ENCODE data around the gene RAE1.

RAE1 gene

DNA sequence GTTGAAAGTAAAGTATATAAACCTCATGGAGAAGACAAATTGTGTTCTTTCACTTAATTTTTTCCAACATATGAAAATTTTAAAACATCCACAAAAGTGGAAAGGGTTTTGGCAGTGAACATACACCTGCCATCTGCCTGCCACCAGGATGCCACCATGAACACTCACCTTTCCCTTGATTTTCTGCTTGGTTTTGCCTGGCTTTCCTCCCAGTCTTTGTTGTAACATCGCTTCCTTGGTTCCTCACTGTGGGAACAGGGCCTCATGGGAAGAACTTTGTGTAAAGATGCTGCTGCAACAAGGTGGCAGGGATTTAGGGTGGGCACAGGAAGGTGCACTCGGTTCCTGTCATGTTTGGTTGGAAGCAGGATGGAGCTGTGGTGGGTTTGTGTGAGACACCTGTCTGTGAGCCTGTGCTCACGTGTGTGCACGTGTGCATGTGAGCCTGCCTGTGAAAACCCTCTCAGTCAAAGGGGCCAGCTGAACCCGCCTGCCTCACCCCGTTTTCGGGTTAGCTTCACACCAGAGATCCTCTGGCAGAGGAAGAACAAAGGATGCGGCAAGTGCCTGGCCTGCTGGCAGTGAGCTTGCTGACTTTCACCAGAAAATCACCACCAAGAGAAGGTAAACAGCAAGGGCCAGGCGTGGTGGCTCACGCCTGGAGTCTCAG, 29.2 kb downstream of the RAE1 start:
- WGBS, 2 experiments: 93% methylated on average over 10 of the region's 10 CpGs
- no peaks in the 10 kb centered on the region for H3K9me3 ChIP-seq (ENCODE audit: control insufficient read depth, low read length)
- H3K27me3 ChIP-seq (ENCODE audit: control insufficient read depth, insufficient read depth, low read length, poor library complexity, severe bottlenecking): no peaks in the 10 kb centered on the region
- no peak overlapping the region for H3K27ac ChIP-seq (ENCODE audit: insufficient read depth, low read depth, low read length, poor library complexity, severe bottlenecking)
- no peak overlapping the region for H3K4me3 ChIP-seq (ENCODE audit: insufficient read depth, low read depth, low read length)
- peaks cover 25% of the 10 kb centered on the region for H3K36me3 ChIP-seq (ENCODE audit: control insufficient read depth, insufficient read depth, low read length)
- H3K4me1 ChIP-seq (ENCODE audit: control insufficient read depth, insufficient read depth, low read length): no peaks in the 10 kb centered on the region

DNA sequence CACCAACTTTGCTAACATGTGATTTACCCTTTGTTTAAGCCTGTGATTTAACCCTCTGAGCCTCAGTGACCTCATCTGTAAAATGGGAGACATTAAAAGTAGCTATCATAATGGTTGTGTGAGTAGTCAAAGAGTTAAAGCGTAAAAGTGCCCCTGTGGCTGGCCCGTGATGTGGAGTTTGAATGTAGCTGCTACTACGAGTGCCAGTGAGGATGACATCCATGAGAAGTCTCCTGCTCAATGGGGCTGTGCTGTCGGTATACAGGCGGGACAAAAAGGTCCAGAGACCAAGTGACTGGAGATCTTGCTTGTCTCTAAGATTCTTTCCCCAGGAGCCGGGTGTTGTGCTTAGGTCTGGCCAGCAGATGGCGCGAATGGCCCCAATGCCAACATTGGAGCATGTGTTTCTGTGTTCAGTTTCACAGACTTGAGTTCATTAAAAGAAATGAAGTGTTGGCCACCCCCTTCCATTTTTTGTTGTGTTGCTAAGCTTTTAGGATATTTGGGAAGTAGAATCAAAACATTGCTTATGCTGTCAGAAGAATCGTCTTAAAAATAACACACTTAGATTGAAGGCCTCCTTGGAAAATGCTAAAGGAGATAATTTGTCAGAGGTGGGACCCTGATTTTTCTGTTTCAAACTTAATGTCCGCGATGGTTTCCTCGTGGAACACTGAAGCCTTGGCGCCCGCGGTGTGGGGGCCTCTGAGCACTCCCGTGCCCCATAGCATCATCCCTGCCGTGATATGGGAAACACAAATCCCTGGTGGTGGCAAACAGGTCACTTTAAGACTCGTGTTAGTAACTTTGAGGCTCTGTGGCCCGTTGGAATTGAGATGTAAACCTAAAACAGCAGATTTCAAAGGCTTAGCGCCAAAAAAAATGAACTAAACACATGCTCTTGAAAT, 30.8 kb downstream of the RAE1 start:
- H3K9me3 ChIP-seq (ENCODE audit: control insufficient read depth, low read length): no peaks in the 10 kb centered on the region
- H3K4me3 ChIP-seq (ENCODE audit: insufficient read depth, low read depth, low read length): no peak overlapping the region
- H3K36me3 ChIP-seq (ENCODE audit: control insufficient read depth, insufficient read depth, low read length): peaks cover 8% of the 10 kb centered on the region
- H3K27ac ChIP-seq (ENCODE audit: insufficient read depth, low read depth, low read length, poor library complexity, severe bottlenecking): no peak overlapping the region
- H3K27me3 ChIP-seq (ENCODE audit: control insufficient read depth, insufficient read depth, low read length, poor library complexity, severe bottlenecking): no peaks in the 10 kb centered on the region
- 65 to 66% methylated on average over 20 of the region's 20 CpGs for WGBS, 2 experiments
- no peaks in the 10 kb centered on the region for H3K4me1 ChIP-seq (ENCODE audit: control insufficient read depth, insufficient read depth, low read length)

DNA sequence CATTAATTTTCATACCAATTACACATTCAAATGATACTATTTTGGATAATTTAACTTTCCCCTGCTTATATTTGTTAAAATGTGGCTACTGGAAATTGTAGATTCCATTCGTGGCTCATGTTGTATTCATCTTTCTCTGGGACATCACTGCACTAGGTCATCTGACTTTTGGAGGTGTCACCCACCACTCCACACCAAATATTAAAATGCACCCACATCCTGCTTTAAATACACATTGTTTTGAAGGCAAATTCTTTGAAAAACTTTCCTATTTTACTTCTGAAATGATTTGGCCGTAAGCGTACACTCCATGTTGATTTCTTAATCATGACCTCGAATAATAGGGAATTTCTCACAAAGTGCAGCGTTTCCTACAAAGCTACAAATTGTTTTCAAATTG, 31.5 kb downstream of the RAE1 start:
- H3K9me3 ChIP-seq (ENCODE audit: control insufficient read depth, low read length): no peaks in the 10 kb centered on the region
- H3K36me3 ChIP-seq (ENCODE audit: control insufficient read depth, insufficient read depth, low read length): peaks cover 5% of the 10 kb centered on the region
- no peaks in the 10 kb centered on the region for H3K27me3 ChIP-seq (ENCODE audit: control insufficient read depth, insufficient read depth, low read length, poor library complexity, severe bottlenecking)
- no peak overlapping the region for H3K27ac ChIP-seq (ENCODE audit: insufficient read depth, low read depth, low read length, poor library complexity, severe bottlenecking)
- H3K4me1 ChIP-seq (ENCODE audit: control insufficient read depth, insufficient read depth, low read length): no peaks in the 10 kb centered on the region
- no peak overlapping the region for H3K4me3 ChIP-seq (ENCODE audit: insufficient read depth, low read depth, low read length)
- WGBS, 2 experiments: 96% methylated on average over 5 of the region's 5 CpGs

- Histone ChIP-seq H3K36me3 (ENCODE audit: control insufficient read depth, insufficient read depth, low read length) (no peaks in the 10 kb centered on the region), H3K9me3 (ENCODE audit: control insufficient read depth, low read length) (no peaks in the 10 kb centered on the region), H3K27ac (ENCODE audit: insufficient read depth, low read depth, low read length, poor library complexity, severe bottlenecking) (no peak overlapping the region), H3K27me3 (ENCODE audit: control insufficient read depth, insufficient read depth, low read length, poor library complexity, severe bottlenecking) (no peaks in the 10 kb centered on the region), H3K4me3 (ENCODE audit: insufficient read depth, low read depth, low read length) (no peak overlapping the region), H3K4me1 (ENCODE audit: control insufficient read depth, insufficient read depth, low read length) (no peaks in the 10 kb centered on the region)
- WGBS, 2 experiments: 88 to 89% methylated on average over 20 of the region's 20 CpGs
Observed at GRCh38 chr20:57383447-57384347, 32.6 kb downstream of the RAE1 start.

GRCh38 chr20:57384486-57384885, 33.4 kb downstream of the RAE1 start:
- Histone ChIP-seq H3K4me1 (ENCODE audit: control insufficient read depth, insufficient read depth, low read length) (peaks cover under 1% of the 10 kb centered on the region), H3K27me3 (ENCODE audit: control insufficient read depth, insufficient read depth, low read length, poor library complexity, severe bottlenecking) (peaks cover under 1% of the 10 kb centered on the region), H3K27ac (ENCODE audit: insufficient read depth, low read depth, low read length, poor library complexity, severe bottlenecking) (no peak overlapping the region), H3K36me3 (ENCODE audit: control insufficient read depth, insufficient read depth, low read length) (no peaks in the 10 kb centered on the region), H3K9me3 (ENCODE audit: control insufficient read depth, low read length) (no peaks in the 10 kb centered on the region), H3K4me3 (ENCODE audit: insufficient read depth, low read depth, low read length) (no peak overlapping the region)
- WGBS, 2 experiments: 96% methylated on average over 8 of the region's 8 CpGs

- H3K36me3 ChIP-seq (ENCODE audit: control insufficient read depth, insufficient read depth, low read length): no peaks in the 10 kb centered on the region
- no peak overlapping the region for H3K27ac ChIP-seq (ENCODE audit: insufficient read depth, low read depth, low read length, poor library complexity, severe bottlenecking)
- 95% methylated on average over 29 of the region's 29 CpGs for WGBS, 2 experiments
- peaks cover 7% of the 10 kb centered on the region for H3K4me1 ChIP-seq (ENCODE audit: control insufficient read depth, insufficient read depth, low read length)
- H3K9me3 ChIP-seq (ENCODE audit: control insufficient read depth, low read length): no peaks in the 10 kb centered on the region
- peaks cover 8% of the 10 kb centered on the region for H3K27me3 ChIP-seq (ENCODE audit: control insufficient read depth, insufficient read depth, low read length, poor library complexity, severe bottlenecking)
- no peak overlapping the region for H3K4me3 ChIP-seq (ENCODE audit: insufficient read depth, low read depth, low read length)
Observed at GRCh38 chr20:57384953-57385761, 34.1 kb downstream of the RAE1 start.

DNA sequence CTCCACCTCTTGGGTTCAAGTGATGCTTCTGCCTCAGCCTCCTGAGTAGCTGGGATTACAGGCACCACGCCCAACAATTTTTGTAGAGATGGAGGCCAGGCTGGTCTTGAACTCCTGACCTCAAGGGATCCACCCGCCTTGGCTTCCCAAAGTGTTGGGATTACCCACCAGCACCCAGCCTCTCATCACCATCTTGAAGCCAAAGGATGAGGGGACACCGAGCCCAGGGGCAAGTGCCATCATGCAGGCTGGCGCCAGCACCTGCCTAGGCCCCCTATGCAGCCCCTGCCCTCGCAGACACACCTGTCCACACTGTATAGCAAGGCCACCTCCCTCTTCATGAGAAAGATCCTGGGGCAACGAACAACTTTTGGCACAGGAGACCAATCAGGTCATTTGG, 34.9 kb downstream of the RAE1 start:
- Histone ChIP-seq H3K36me3 (ENCODE audit: control insufficient read depth, insufficient read depth, low read length) (no peaks in the 10 kb centered on the region), H3K4me1 (ENCODE audit: control insufficient read depth, insufficient read depth, low read length) (peaks cover 15% of the 10 kb centered on the region), H3K27ac (ENCODE audit: insufficient read depth, low read depth, low read length, poor library complexity, severe bottlenecking) (no peak overlapping the region), H3K27me3 (ENCODE audit: control insufficient read depth, insufficient read depth, low read length, poor library complexity, severe bottlenecking) (peaks cover 15% of the 10 kb centered on the region), H3K4me3 (ENCODE audit: insufficient read depth, low read depth, low read length) (no peak overlapping the region), H3K9me3 (ENCODE audit: control insufficient read depth, low read length) (no peaks in the 10 kb centered on the region)
- WGBS, 2 experiments: 93 to 95% methylated on average over 6 of the region's 6 CpGs

DNA sequence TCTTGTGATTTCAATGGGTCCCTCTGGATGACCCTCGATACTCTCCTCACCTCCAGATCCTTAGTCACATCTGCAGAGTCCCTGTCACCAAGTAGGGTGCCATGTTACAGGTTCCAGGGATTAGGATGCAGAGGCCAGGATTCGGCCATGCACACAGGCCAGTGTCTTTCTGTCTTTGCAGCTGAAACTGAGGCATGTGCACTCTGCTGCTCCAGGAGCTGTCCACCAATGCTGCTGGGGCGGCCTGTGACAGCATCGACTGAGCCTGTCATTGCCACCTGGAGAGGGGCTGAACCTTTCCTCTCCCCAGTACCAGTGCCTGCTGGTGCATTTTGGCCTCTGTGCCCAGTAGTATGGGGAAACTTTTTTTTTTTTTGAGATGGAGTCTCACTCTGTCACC, 35.7 kb downstream of the RAE1 start:
- H3K4me1 ChIP-seq (ENCODE audit: control insufficient read depth, insufficient read depth, low read length): peaks cover 15% of the 10 kb centered on the region
- no peak overlapping the region for H3K4me3 ChIP-seq (ENCODE audit: insufficient read depth, low read depth, low read length)
- H3K9me3 ChIP-seq (ENCODE audit: control insufficient read depth, low read length): no peaks in the 10 kb centered on the region
- H3K36me3 ChIP-seq (ENCODE audit: control insufficient read depth, insufficient read depth, low read length): no peaks in the 10 kb centered on the region
- H3K27me3 ChIP-seq (ENCODE audit: control insufficient read depth, insufficient read depth, low read length, poor library complexity, severe bottlenecking): peaks cover 16% of the 10 kb centered on the region
- H3K27ac ChIP-seq (ENCODE audit: insufficient read depth, low read depth, low read length, poor library complexity, severe bottlenecking): no peak overlapping the region
- 93 to 94% methylated on average over 4 of the region's 4 CpGs for WGBS, 2 experiments

DNA sequence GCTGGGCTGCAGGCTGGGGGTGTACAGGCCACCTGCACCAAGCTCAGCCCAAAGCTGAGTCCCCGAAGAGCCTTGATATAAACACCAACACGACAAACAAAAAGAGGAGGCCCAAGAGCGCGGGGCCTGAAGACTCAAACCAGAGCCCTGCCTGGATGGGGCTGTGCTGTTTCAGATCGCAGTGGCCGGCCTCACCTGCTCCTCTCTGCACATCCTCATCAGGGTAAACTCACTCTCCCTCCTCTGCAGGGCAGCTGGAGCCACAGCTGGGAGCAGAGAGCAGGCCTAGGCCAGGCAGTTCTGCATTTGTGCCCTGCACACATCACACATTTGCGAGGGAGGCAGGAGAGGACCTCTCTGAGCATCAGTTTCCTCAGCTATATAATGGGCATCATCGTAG, 36.4 kb downstream of the RAE1 start:
- 92 to 94% methylated on average over 8 of the region's 8 CpGs for WGBS, 2 experiments

More for the DNA sequence above, 36.4 kb downstream of the RAE1 start:
- H3K4me1 ChIP-seq (ENCODE audit: control insufficient read depth, insufficient read depth, low read length): peaks cover 18% of the 10 kb centered on the region
- H3K27ac ChIP-seq (ENCODE audit: insufficient read depth, low read depth, low read length, poor library complexity, severe bottlenecking): no peak overlapping the region
- peaks cover 16% of the 10 kb centered on the region for H3K27me3 ChIP-seq (ENCODE audit: control insufficient read depth, insufficient read depth, low read length, poor library complexity, severe bottlenecking)
- H3K36me3 ChIP-seq (ENCODE audit: control insufficient read depth, insufficient read depth, low read length): no peaks in the 10 kb centered on the region
- H3K9me3 ChIP-seq (ENCODE audit: control insufficient read depth, low read length): no peaks in the 10 kb centered on the region
- no peak overlapping the region for H3K4me3 ChIP-seq (ENCODE audit: insufficient read depth, low read depth, low read length)

Data from ectodermal cell (in vitro differentiated cells).